Neural crest cell (in vitro differentiated cells): ENCODE results near the gene FGR. TPM values are rescaled to one million over a fixed set of nuclear protein-coding genes. Genes with fewer than 3 reads are reported as not detected.

Source experiments
- DNase-seq: peaks from one replicate; pipeline ENCODE4 v3.0.0; 2021; ENCODE audit warnings: low read depth, mixed read lengths, low spot score
- H3K27ac Mint-ChIP-seq: one replicate; pipeline ENCODE4 v1.8.0; 2021; ENCODE audit warnings: mild to moderate bottlenecking, mixed read lengths; ENCODE audit not compliant: unreplicated experiment
- H3K27me3 Mint-ChIP-seq: 2 replicates; pipeline ENCODE4 v1.8.0; 2021; ENCODE audit warnings: low read depth, mild to moderate bottlenecking, mixed read lengths
- H3K36me3 Mint-ChIP-seq: 2 replicates; pipeline ENCODE4 v1.8.0; 2021; ENCODE audit warnings: low read depth, mild to moderate bottlenecking, mixed read lengths
- H3K4me1 Mint-ChIP-seq: 2 replicates; pipeline ENCODE4 v1.8.0; 2021; ENCODE audit warnings: mixed read lengths
- H3K4me3 Mint-ChIP-seq: one replicate; pipeline ENCODE4 v1.8.0; 2021; ENCODE audit warnings: mild to moderate bottlenecking, mixed read lengths
- H3K9me3 Mint-ChIP-seq: 2 replicates; pipeline ENCODE4 v1.8.0; 2021; ENCODE audit warnings: mixed read lengths
- CTCF ChIP-seq: fragments of 200-600 bp; sonication (generic); conservative IDR thresholded peaks from 2 replicates; pipeline ENCODE4 v1.5.0; 2021; ENCODE audit warnings: antibody characterized with exemption, mild to moderate bottlenecking
- total RNA-seq: library from RNA; stranded (reverse); gene quantifications from 2 replicates; pipeline ENCODE4 v1.2.1, GENCODE V29; 2021

Gene FGR
- total RNA-seq, 1 donor from 2014 or later = not detected

- no peak for TF ChIP-seq CTCF
- Mint-ChIP-seq H3K27ac (no peak overlapping the region), H3K27me3 (peaks cover 2% of the 10 kb centered on the region), H3K4me1 (peaks cover 18% of the 10 kb centered on the region), H3K36me3 (no peaks in the 10 kb centered on the region), H3K4me3 (peak overlapping the region; percentile 93), H3K9me3 (no peaks in the 10 kb centered on the region)
- no peak for DNase-seq
These were observed 29.7 kb downstream of the FGR start for GRCh38 chr1:27605300-27605766.

- no peak overlapping the region for H3K27ac Mint-ChIP-seq
- no peak for DNase-seq
- no peaks in the 10 kb centered on the region for H3K9me3 Mint-ChIP-seq
- no peaks in the 10 kb centered on the region for H3K36me3 Mint-ChIP-seq
- peaks cover 2% of the 10 kb centered on the region for H3K27me3 Mint-ChIP-seq
- no peak for TF ChIP-seq CTCF
- H3K4me1 Mint-ChIP-seq = peaks cover 24% of the 10 kb centered on the region
- H3K4me3 Mint-ChIP-seq = peak overlapping the region; percentile 93
These were observed 30.2 kb downstream of the FGR start for GRCh38 chr1:27604579-27605299.

GRCh38 chr1:27603681-27604578 is 31.1 kb downstream of the FGR start, which contains the start of gene AHDC1:
Gene AHDC1 (minus strand): TSS chr1:27604144. CDS start chr1:27552115, 52,029 bp downstream.
- TF ChIP-seq CTCF = no peak
- peaks cover 2% of the 10 kb centered on the region for H3K27me3 Mint-ChIP-seq
- H3K4me1 Mint-ChIP-seq = peaks cover 29% of the 10 kb centered on the region
- peak; percentile 85 for DNase-seq
- H3K27ac Mint-ChIP-seq = peak within 1 kb of the TSS; percentile 73
- H3K36me3 Mint-ChIP-seq = no peaks in the 10 kb centered on the region
- peak within 1 kb of the TSS; percentile 93 for H3K4me3 Mint-ChIP-seq
- H3K9me3 Mint-ChIP-seq = no peaks in the 10 kb centered on the region

DNA sequence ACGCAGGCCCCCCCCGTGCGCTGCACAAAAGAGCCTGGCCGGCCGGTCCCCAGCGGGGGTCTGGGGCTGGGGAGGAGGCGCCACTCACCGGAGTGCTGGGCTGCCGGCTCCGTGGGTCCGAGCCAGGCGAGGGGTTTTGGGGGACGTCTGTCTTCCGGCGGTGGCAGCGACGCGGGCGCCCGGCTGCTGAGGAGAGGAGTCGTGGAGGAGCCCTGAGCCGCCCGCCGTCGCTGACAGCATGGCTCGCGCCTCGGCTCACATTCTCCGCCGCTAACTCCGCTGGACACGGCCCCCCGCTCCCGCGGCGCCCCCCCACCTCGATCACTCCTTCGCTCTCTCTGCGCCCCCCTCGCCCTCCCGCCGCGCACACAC is 31.7 kb downstream of the FGR start:
- peaks cover 35% of the 10 kb centered on the region for H3K4me1 Mint-ChIP-seq

More for the DNA sequence above, 31.7 kb downstream of the FGR start:
- Mint-ChIP-seq H3K27me3 (peaks cover 2% of the 10 kb centered on the region), H3K36me3 (no peaks in the 10 kb centered on the region), H3K9me3 (no peaks in the 10 kb centered on the region), H3K27ac (no peak overlapping the region), H3K4me3 (peak overlapping the region; percentile 93)
- no peak for TF ChIP-seq CTCF
- DNase-seq = no peak
